Adrenal gland (tissue), 5 donors: Measurements from ENCODE around the gene GRK3.

Experiments used
- CTCF ChIP-seq, 6 experiments: fragments of 450-650 bp in 4 of 6; fragments of 200-600 bp in 2 of 6; sonication (generic) in 1 of 6; IDR thresholded peaks; 1 replicate in 5 of 6; 2 replicates in 1 of 6; pipeline versions ENCODE4 v1.5.1 to v1.8.0; 2016 to 2021; ENCODE audit warnings: antibody characterized with exemption in 6 of 6, mild to moderate bottlenecking in 2 of 6, moderate library complexity in 1 of 6
- POLR2A ChIP-seq, 2 donors: fragments of 450-650 bp; IDR thresholded peaks; one replicate each; pipeline ENCODE4 v1.6.1; 2017; ENCODE audit warnings: antibody characterized with exemption in 2 of 2, mild to moderate bottlenecking in 2 of 2, moderate library complexity in 1 of 2
- donor health status: DM: no; HTN: no; CAD: no.

DNA sequence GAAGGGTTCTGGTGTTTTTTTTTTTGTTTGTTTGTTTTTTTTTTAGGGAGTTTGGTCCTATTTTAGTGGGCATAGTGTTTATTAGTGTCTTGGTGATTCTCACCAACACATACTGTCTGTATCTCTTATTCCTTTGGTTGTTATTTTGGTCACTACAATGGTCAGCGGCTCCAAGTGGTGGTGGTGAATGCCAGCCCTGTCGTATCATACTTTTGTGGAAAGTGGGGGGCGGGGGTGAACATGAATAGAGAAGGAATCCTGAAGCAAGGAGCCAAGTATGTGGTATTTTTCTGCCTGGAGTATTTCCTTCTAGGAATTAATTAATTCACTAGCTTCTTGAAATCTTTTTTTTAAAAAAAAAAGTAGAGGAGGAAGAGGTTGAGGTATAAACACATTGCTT, 79.6 kb downstream of the GRK3 start:
- TF ChIP-seq POLR2A (IDR thresholded peaks at IDR 0.05) = no peak
- no peak for TF ChIP-seq CTCF (IDR thresholded peaks at IDR 0.05)
